ENCODE results near the gene ERRFI1. TPM values are rescaled to one million over a fixed set of nuclear protein-coding genes. Genes with fewer than 3 reads are reported as not detected.

The ERRFI1 gene
- total and polyA plus RNA-seq, 5 donors from 2014 or later, result 0.37 to 5.8 (median 0.98) TPM; not detected in 1

DNA sequence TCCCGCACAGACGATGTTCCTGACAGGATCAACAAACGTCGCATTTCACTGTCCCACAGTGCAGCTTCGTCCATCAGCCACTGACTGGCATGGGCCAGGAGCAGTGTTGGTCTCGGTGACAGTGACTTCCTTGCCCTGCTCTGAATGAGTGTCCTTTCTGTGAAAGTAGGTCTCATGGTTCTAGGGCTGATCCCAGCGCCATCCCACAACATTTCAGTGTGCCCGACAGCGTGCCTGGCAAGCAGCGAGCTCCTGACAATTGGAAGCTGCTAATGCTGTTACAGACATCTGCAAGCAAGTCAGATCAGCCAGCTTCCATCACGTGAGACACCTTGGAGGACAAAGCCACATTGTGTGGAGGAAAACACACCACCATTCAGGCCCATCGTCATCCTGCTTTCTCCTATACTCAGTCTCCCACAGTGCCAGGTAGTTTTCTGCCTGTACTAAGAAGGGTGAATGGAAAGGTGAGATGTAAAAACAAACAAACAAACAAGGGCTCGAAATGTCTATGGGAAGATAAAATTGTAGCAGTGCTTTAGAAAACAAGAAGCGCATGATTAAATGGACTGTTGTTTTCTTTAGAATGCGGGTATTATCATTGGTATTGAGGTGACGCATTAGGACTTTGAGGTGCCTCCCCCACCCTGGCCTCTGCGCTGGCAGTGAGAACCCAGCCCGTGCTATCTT, 21.9 kb downstream of the ERRFI1 start:
- H3K9me3 ChIP-seq (ENCODE audit: control insufficient read depth in 2 of 2, low read length in 2 of 2), result no peaks in the 10 kb centered on the region
- H3K27ac ChIP-seq (ENCODE audit: insufficient read depth, low read length, poor library complexity, severe bottlenecking), result no peak overlapping the region
- H3K4me3 ChIP-seq (ENCODE audit: low read depth, low read length), result no peak overlapping the region
- Mint-ChIP-seq H3K4me1 (no peaks in the 10 kb centered on the region), H3K4me3 (no peak overlapping the region), H3K27me3 (no peaks in the 10 kb centered on the region), H3K9me3 (no peaks in the 10 kb centered on the region), H3K36me3 (peaks cover 18% of the 10 kb centered on the region), H3K27ac (peak overlapping the region in 1 of 3 donors; percentile 8)
- no peak for ATAC-seq (ENCODE audit: low read depth in 2 of 2)
- DNase-seq, result no peak
- H3K4me1 ChIP-seq (ENCODE audit: control insufficient read depth, insufficient read depth, low read length, poor library complexity, severe bottlenecking), result no peaks in the 10 kb centered on the region
- H3K36me3 ChIP-seq (ENCODE audit: control insufficient read depth, insufficient read depth, low read length), result peaks cover 2% of the 10 kb centered on the region
- H3K27me3 ChIP-seq (ENCODE audit: control insufficient read depth, insufficient read depth, low read length), result no peaks in the 10 kb centered on the region

DNA sequence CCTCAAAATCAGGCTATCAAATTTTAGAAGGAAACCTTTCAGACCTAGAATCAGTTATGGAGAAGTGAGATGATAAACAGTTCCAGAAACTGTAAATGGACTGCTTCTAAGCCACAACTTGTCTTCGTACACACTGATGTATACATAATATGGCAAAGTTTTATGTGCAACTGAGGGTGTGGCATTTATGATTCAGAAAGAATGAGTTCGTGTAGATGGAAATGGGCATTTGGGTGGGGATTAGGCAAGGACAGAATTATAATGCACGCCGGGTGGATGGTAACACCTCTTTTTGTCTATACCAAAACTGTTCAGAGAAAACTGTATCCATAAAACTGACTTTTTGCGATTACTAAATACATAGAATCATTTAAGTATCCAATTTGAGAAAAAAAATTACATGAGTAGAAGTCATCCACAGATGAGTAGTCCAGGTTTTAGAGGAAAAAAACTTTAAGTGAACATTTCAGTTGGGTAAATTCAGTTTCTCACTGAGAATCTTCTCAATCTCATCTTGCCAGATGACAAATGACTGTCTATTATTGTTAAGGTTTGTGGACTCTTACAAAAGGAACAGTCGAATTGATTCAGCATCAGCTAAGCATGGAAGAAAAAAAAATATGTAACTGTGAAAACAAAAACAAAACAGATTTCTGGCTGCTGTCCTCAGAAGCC, 22.5 kb downstream of the ERRFI1 start:
- DNase-seq (no peak), ATAC-seq (ENCODE audit: low read depth in 2 of 2) (no peak)
- Mint-ChIP-seq H3K36me3 (peaks cover 18% of the 10 kb centered on the region), H3K9me3 (no peaks in the 10 kb centered on the region), H3K4me3 (no peak overlapping the region), H3K27ac (peak overlapping the region in 1 of 3 donors; percentile 8), H3K27me3 (no peaks in the 10 kb centered on the region), H3K4me1 (no peaks in the 10 kb centered on the region)
- Histone ChIP-seq H3K4me3 (ENCODE audit: low read depth, low read length) (no peak overlapping the region), H3K27me3 (ENCODE audit: control insufficient read depth, insufficient read depth, low read length) (no peaks in the 10 kb centered on the region), H3K9me3 (ENCODE audit: control insufficient read depth in 2 of 2, low read length in 2 of 2) (no peaks in the 10 kb centered on the region), H3K36me3 (ENCODE audit: control insufficient read depth, insufficient read depth, low read length) (peaks cover 2% of the 10 kb centered on the region), H3K27ac (ENCODE audit: insufficient read depth, low read length, poor library complexity, severe bottlenecking) (no peak overlapping the region), H3K4me1 (ENCODE audit: control insufficient read depth, insufficient read depth, low read length, poor library complexity, severe bottlenecking) (no peaks in the 10 kb centered on the region)

DNA sequence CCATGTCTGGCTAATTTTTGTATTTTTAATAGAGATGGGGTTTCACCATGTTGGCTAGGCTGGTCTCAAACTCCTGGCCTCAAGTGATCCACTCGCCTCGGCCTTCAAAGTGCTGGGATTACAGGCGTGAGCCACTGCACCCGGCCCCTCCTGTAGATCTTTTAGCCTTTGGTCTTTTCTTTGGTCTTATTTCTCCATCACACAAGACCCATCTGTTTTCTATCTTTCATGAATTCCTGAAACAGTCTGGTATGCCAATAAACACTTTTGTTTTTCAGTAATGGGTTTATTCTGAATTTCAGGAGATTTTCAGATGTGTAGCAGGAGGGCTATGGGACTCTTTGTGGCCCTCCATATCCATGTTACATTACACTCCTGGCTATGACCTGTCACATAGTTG, 23.2 kb downstream of the ERRFI1 start:
- H3K4me1 Mint-ChIP-seq, result no peaks in the 10 kb centered on the region
- Histone ChIP-seq H3K36me3 (ENCODE audit: control insufficient read depth, insufficient read depth, low read length) (peaks cover 2% of the 10 kb centered on the region), H3K27me3 (ENCODE audit: control insufficient read depth, insufficient read depth, low read length) (no peaks in the 10 kb centered on the region), H3K27ac (ENCODE audit: insufficient read depth, low read length, poor library complexity, severe bottlenecking) (no peak overlapping the region), H3K4me1 (ENCODE audit: control insufficient read depth, insufficient read depth, low read length, poor library complexity, severe bottlenecking) (no peaks in the 10 kb centered on the region), H3K4me3 (ENCODE audit: low read depth, low read length) (no peak overlapping the region), H3K9me3 (ENCODE audit: control insufficient read depth in 2 of 2, low read length in 2 of 2) (no peaks in the 10 kb centered on the region)
- no peak overlapping the region for H3K27ac Mint-ChIP-seq
- no peak overlapping the region for H3K4me3 Mint-ChIP-seq
- H3K36me3 Mint-ChIP-seq, result peaks cover 18% of the 10 kb centered on the region
- DNase-seq (no peak), ATAC-seq (ENCODE audit: low read depth in 2 of 2) (no peak)
- H3K27me3 Mint-ChIP-seq, result no peaks in the 10 kb centered on the region
- H3K9me3 Mint-ChIP-seq, result no peaks in the 10 kb centered on the region

- H3K4me1 Mint-ChIP-seq, result no peaks in the 10 kb centered on the region
- Histone ChIP-seq H3K27me3 (ENCODE audit: control insufficient read depth, insufficient read depth, low read length) (no peaks in the 10 kb centered on the region), H3K36me3 (ENCODE audit: control insufficient read depth, insufficient read depth, low read length) (peaks cover 2% of the 10 kb centered on the region), H3K27ac (ENCODE audit: insufficient read depth, low read length, poor library complexity, severe bottlenecking) (no peak overlapping the region), H3K9me3 (ENCODE audit: control insufficient read depth in 2 of 2, low read length in 2 of 2) (no peaks in the 10 kb centered on the region), H3K4me3 (ENCODE audit: low read depth, low read length) (no peak overlapping the region), H3K4me1 (ENCODE audit: control insufficient read depth, insufficient read depth, low read length, poor library complexity, severe bottlenecking) (no peaks in the 10 kb centered on the region)
- DNase-seq, result no peak
- H3K9me3 Mint-ChIP-seq, result no peaks in the 10 kb centered on the region
- peaks cover 21% of the 10 kb centered on the region for H3K36me3 Mint-ChIP-seq
- H3K4me3 Mint-ChIP-seq, result no peak overlapping the region
- no peaks in the 10 kb centered on the region for H3K27me3 Mint-ChIP-seq
- ATAC-seq (ENCODE audit: low read depth in 2 of 2), result no peak
- H3K27ac Mint-ChIP-seq, result no peak overlapping the region
Measured at GRCh38 chr1:8002329-8002910, 23.7 kb downstream of the ERRFI1 start.

DNA sequence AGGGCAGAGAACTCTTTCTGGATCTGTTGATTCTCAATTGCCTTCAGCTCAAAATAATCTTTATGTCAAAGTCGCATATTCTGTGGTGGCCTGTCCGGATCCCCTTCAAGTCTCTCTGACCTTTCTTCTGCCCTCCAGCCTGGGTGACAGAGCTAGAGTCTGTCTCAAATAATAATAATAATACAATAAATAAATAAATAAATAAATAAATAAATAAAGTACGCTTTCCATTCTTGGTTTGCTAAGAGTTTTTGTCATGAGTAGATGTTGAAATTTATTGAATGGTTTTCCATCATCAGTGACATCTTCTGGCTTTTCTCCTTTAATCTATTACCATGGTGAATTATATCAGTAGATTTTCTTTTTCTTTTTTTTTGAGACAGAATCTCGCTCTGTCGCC, 30.7 kb downstream of the ERRFI1 start:
- no peaks in the 10 kb centered on the region for H3K9me3 Mint-ChIP-seq
- H3K4me3 ChIP-seq (ENCODE audit: low read depth, low read length), result no peak overlapping the region
- H3K36me3 Mint-ChIP-seq, result peaks cover 10% of the 10 kb centered on the region
- H3K4me1 Mint-ChIP-seq, result peaks cover 0 to 2% (median under 1%) of the 10 kb centered on the region in 4 donors
- no peak overlapping the region for H3K27ac ChIP-seq (ENCODE audit: insufficient read depth, low read length, poor library complexity, severe bottlenecking)
- no peak for DNase-seq
- H3K27me3 ChIP-seq (ENCODE audit: control insufficient read depth, insufficient read depth, low read length), result no peaks in the 10 kb centered on the region
- no peaks in the 10 kb centered on the region for H3K36me3 ChIP-seq (ENCODE audit: control insufficient read depth, insufficient read depth, low read length)
- H3K4me3 Mint-ChIP-seq, result no peak overlapping the region
- peak overlapping the region in 1 of 3 donors; percentile 26 for H3K27ac Mint-ChIP-seq
- no peaks in the 10 kb centered on the region for H3K9me3 ChIP-seq (ENCODE audit: control insufficient read depth in 2 of 2, low read length in 2 of 2)
- no peaks in the 10 kb centered on the region for H3K27me3 Mint-ChIP-seq
- no peak for ATAC-seq (ENCODE audit: low read depth in 2 of 2)
- no peaks in the 10 kb centered on the region for H3K4me1 ChIP-seq (ENCODE audit: control insufficient read depth, insufficient read depth, low read length, poor library complexity, severe bottlenecking)

DNA sequence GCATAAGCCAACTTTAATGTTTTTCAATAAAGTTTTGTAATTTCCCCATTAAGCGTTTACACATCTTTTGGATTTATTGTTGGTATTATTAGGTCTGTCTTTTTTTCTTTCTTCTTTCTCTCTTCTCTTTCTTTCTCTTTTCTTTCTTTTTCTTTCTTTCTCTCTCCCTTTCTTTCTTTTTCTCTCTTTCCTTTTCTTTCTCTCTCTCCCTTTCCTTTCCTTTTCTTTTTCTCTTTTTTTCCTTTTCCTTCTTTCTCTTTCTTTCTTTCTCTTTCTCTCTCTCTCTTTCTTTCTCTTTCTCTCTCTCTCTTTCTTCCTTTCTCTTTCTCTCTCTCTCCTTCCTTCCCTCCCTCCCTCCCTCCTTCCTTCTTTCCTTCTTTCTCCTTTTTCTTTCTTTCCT, 31.3 kb downstream of the ERRFI1 start:
- Mint-ChIP-seq H3K4me3 (no peak overlapping the region), H3K4me1 (peaks cover 0 to 5% (median under 1%) of the 10 kb centered on the region in 4 donors), H3K9me3 (no peaks in the 10 kb centered on the region), H3K36me3 (peaks cover 16% of the 10 kb centered on the region), H3K27ac (no peak overlapping the region), H3K27me3 (no peaks in the 10 kb centered on the region)
- H3K4me3 ChIP-seq (ENCODE audit: low read depth, low read length), result no peak overlapping the region
- no peaks in the 10 kb centered on the region for H3K27me3 ChIP-seq (ENCODE audit: control insufficient read depth, insufficient read depth, low read length)
- no peaks in the 10 kb centered on the region for H3K36me3 ChIP-seq (ENCODE audit: control insufficient read depth, insufficient read depth, low read length)
- ATAC-seq (ENCODE audit: low read depth in 2 of 2) (no peak), DNase-seq (no peak)
- no peak overlapping the region for H3K27ac ChIP-seq (ENCODE audit: insufficient read depth, low read length, poor library complexity, severe bottlenecking)
- no peaks in the 10 kb centered on the region for H3K9me3 ChIP-seq (ENCODE audit: control insufficient read depth in 2 of 2, low read length in 2 of 2)
- no peaks in the 10 kb centered on the region for H3K4me1 ChIP-seq (ENCODE audit: control insufficient read depth, insufficient read depth, low read length, poor library complexity, severe bottlenecking)

DNA sequence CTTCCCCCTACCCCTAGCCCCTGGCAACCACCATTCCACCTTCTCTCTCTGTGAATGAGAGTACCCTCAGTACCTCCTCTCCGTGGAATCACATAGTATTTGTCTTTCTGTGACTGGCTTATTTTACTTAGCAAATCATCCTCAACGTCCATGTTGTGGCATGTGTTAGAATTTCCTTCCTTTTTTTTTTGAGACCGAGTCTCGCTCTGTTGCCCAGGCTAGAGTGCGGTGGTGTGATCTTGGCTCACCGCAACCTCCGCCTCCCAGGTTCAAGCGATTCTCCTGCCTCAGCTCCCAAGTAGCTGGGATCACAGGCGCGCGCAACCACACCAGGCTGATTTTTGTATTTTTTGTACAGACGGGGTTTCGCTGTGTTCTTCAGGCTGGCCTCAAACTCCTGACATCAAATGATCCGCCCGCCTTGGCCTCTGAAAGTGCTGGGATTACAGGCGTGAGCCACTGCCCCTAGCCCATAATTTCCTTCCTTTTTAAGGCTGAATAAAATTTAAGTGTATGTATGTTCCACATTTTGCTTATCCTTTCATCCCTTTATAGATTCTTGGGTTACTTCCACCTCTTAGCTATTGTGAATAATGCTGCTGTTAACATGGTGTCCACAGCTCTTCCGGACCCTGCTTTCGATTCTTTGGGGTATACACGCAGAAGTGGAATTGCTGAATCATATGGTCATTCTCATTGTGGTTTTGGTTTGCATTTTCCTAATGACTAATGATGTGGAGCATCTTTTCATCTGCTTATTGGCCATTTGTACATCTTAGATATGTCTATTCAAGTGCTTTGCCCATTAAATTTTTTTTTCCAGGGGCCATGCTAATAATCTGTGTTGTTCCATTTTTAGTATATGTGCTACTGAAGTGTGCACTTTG, 32.3 kb downstream of the ERRFI1 start:
- Histone ChIP-seq H3K36me3 (ENCODE audit: control insufficient read depth, insufficient read depth, low read length) (no peaks in the 10 kb centered on the region), H3K27ac (ENCODE audit: insufficient read depth, low read length, poor library complexity, severe bottlenecking) (no peak overlapping the region), H3K4me1 (ENCODE audit: control insufficient read depth, insufficient read depth, low read length, poor library complexity, severe bottlenecking) (no peaks in the 10 kb centered on the region), H3K9me3 (ENCODE audit: control insufficient read depth in 2 of 2, low read length in 2 of 2) (no peaks in the 10 kb centered on the region), H3K4me3 (ENCODE audit: low read depth, low read length) (no peak overlapping the region), H3K27me3 (ENCODE audit: control insufficient read depth, insufficient read depth, low read length) (no peaks in the 10 kb centered on the region)
- Mint-ChIP-seq H3K36me3 (peaks cover 18% of the 10 kb centered on the region), H3K9me3 (no peaks in the 10 kb centered on the region), H3K4me3 (no peak overlapping the region), H3K4me1 (peaks cover 0 to 6% (median 3%) of the 10 kb centered on the region in 4 donors), H3K27ac (no peak overlapping the region), H3K27me3 (no peaks in the 10 kb centered on the region)
- ATAC-seq (ENCODE audit: low read depth in 2 of 2) (no peak), DNase-seq (no peak)
